ENCODE results near the gene KDSR.

The KDSR gene

DNA sequence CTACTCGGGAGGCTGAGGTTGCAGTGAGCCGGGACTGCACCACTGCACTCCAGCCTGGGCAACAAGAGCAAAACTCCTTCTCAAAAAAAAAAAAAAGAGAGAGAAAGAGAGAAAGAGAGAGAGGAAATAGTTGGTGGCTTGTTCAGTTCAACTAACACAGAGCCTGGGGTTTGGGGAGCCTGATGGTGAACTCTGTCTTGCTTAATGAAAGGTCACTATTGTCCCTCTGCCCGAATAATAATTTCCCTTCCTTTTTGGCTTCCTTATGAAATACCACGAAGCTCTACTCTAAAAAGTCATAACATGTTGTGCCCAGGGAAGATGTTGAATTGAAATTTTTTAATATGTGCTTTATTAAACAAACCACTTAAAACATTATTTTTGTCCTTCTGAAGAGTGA, 64.8 kb downstream of the KDSR start:
- DNase-seq = no peak

GRCh38 chr18:63301434-63301833, 65.6 kb downstream of the KDSR start:
- DNase-seq = no peak

DNA sequence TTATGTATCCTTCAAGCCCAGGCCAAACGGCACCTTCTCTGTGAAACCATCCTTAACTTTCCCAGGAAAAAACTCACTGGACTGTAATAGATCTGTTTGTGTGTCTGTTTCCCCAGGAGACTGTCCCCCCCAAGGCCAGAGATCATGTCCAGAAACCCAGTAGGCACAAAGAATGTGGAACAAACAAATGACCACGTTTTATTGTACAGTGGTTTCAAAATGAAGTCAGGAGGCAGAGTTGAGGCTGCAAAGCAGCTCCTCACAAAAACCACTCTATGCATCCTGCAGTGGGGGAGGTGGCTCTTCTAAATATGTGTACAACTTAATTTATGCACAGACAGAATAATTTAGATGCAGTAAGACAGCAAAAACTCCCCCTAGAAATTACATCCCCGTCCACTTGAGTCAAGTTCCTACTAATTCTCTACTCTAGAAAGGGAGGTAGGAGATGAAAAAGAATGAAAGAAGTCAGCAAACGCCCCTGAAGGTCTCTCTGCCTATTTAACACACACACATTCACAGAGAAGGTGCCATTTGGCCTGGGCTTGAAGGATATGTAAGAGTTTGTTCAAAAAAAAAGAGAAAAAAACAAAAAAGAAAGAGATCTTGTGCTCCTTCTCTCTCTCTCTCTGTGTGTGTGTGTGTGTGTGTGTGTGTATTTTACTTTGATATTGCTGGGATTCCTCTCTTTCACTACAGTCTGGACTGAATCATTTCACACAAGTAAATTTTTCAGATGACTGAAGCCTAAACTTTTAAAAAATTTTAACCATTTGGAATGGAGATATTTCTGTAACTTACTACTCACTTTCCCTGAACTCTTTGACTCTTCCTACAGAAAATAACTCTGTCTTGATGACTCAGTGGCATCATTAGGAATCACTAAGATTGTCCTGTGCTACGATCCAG, 66.9 kb downstream of the KDSR start:
- DNase-seq = no peak

- no peak for DNase-seq
These were observed 68.3 kb downstream of the KDSR start for GRCh38 chr18:63298400-63299365.

GRCh38 chr18:63297687-63298399, 69.2 kb downstream of the KDSR start:
- no peak for DNase-seq

- no peak for DNase-seq
These were observed 73.1 kb downstream of the KDSR start for GRCh38 chr18:63293935-63294334.

- DNase-seq = no peak
These were observed 73.9 kb downstream of the KDSR start for GRCh38 chr18:63292831-63293683.

DNA sequence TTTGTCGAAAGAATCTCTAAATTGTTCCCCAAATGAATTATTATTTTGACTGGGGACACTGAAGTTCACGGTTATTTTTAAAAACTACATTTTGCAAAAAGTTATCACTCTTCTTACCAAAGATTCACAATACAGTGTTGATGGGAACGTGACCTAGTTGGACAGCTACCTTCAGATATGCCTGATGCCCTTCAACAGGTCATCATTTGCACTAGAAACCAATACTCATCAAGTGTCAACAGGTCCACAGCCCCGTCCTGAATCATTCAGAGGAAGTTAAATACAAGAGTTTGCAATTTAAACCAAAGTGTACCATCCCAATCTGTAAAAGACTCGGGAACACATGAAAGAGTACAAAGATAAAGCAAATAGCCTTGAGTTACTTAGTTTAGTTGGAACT, 75.7 kb downstream of the KDSR start:
- no peak for DNase-seq

- no peak for DNase-seq
These were observed 76.2 kb downstream of the KDSR start for GRCh38 chr18:63290821-63291200.

DNA sequence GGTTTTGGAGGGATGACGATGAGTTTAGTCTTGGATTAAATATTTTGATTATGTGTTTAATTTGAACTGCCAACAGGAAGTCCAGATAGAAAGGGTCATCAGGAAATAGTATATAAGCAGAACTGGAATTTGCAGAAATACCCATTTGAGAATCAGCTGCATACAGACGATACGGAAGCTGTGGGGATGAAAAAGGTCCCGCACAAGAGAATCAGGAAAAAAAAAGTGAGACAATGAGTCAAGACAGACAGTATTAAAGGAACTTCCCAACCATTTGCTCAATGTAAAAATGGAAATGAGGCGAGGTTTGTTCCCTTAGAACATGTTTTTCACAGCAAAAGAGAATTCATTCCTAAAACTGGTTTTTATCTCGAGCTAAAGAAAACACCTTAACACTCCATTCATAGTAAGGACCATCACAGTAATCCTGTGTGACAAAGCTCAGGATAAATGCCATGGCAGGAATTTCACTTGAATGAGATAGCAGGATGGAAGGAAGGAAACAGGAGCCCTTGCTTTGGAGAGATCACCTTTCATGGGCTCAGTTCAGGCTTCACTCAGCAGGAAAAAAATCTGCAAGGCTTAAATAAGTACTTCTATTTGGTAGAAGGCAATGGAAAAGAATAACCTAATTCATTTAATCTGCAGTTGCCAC, 76.7 kb downstream of the KDSR start:
- DNase-seq = no peak

DNA sequence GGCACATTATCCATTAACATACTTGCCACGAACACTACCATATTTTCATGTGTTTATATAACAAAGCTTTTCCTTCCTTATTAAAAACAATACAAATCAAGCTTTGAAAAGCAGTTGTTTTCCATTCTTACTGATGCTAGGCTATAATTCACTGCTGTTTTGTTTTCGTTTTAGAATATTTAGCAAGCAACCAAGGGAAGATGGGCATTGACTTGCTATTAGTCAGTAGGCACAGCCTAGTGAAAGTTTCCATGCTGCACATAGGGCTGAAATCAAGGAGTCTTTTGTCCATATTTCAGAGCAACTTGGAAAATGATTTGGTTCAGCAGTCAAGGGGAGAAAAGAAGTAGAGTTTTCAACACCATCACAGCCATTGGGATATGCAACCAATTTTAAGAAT, 78.7 kb downstream of the KDSR start:
- no peak for DNase-seq

- DNase-seq = no peak
These were observed 79.2 kb downstream of the KDSR start for GRCh38 chr18:63287691-63288220.

DNA sequence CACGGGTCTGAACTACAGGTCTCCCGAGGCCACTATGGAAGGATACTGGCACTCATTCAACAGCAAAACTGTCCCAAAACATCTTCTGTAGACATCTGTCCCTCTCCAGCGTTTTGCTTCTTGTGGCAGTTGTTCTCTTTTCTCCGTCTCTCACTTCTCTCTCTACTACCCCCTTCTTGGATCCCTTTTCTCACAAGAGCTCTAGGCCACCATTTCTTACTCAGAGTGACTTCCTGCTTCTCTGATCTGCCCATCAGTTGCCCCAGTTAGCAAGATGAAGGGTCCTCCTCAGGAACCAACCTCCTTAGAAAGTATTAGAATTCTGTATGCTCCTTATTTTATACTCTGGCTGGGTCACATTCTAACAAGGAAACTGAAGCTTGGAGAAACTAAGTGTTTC, 80.1 kb downstream of the KDSR start:
- no peak for DNase-seq

DNA sequence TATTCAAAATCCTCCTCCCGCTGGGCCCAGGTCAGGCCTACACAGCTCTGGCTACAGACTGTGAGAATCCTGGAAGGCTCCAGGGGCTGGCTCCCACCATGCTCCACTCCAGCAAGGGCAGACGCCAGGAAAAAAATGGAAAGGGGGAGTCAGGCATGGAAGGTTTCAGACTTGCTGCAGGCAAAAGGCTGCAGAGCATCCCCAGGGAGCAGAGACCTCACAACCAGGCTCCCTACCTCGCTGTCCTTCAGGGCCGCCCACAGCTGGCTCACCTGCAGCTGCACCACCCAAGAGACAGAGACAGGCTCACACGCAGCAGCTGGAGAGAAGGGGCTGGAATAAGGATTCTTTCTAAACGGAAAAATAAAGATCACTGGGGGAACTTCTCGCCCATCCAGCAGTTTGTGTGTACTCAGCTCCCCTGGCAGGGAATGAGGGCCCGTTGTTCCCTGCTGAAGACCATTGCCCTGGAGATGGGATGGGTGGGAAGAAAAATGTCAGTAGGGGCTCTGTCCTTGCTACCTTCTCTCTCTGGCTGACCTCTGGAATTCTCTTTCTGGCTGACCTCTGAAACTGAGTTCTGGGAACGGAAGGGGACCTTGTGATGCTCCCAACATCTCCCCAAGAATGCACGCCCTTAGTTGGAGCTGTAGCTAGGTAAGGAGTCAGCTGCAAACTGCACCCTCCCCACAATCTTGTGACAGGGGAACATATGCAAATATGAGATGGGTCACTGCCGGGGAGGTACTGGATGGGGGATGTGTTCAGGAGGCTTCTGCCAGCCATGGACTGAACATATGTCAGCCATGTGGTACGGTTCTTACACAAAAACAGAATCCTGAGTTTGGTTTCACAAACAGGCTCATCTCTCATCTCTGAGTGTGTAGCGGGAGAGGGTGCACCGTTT, 81.9 kb downstream of the KDSR start:
- no peak for DNase-seq

DNA sequence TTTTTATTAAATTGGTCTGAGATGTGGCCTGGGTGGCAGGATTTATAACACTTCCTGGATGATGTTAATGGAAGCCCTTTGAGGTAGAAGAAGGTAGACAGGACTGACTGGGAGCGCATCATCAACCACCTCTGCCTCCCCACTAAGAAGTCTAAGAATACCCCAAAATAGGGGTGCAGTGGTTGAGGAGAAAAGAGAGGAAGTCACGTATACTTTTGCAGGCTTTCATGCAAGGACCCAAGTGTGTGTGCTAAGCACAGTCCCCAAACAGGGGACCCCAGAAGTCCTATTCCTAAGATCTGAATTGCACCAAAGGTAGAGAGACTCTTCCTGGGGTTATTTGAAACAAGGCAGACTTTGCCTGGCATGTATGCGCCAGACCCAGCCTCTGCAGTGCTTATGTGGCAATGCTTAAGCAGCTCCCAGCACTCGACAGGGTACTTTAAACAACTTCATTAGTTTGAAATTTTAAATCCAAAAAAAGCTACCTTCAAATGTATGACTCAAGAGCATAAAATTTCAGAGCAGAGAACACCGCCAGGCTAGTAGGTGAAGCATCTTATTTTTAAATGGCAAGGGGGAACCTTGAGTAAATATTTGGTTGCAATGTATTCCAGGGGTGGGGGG, 82.7 kb downstream of the KDSR start:
- no peak for DNase-seq

GRCh38 chr18:63283305-63284094, 83.5 kb downstream of the KDSR start:
- no peak for DNase-seq

GRCh38 chr18:63282793-63283192, 84.2 kb downstream of the KDSR start:
- no peak for DNase-seq

Measured in NCI-H2029 (cell line).